ENCODE measurements around the gene MAP3K21. TPM values are rescaled to one million over a fixed set of nuclear protein-coding genes. Genes with fewer than 3 reads are reported as not detected.
A peak's percentile ranks its signal among the peaks of the same experiment; 100 is the strongest.

MAP3K21 gene
- total RNA-seq, 4 donors from 2014 or later = 6.4 to 12.4 (median 9.0) TPM

- Histone ChIP-seq H3K27me3 (no peaks in the 10 kb centered on the region), H3K27ac (no peak overlapping the region), H3K36me3 (no peaks in the 10 kb centered on the region), H3K4me3 (replicated peaks in 1 of 3) (no peak overlapping the region), H3K4me1 (peaks cover 2 to 5% of the 10 kb centered on the region in 2 donors), H3K9me3 (no peaks in the 10 kb centered on the region)
- WGBS, 2 donors = 83 to 88% methylated on average over 6 of the region's 6 CpGs
- intact Hi-C loops (cut with DNase I) = no loop called here
- TF ChIP-seq CTCF (IDR thresholded peaks at IDR 0.05) (no peak), POLR2A (IDR thresholded peaks at IDR 0.05) (no peak)
- DNase-seq = no peak
Observed at GRCh38 chr1:233373226-233373625, 45.7 kb downstream of the MAP3K21 start.

DNA sequence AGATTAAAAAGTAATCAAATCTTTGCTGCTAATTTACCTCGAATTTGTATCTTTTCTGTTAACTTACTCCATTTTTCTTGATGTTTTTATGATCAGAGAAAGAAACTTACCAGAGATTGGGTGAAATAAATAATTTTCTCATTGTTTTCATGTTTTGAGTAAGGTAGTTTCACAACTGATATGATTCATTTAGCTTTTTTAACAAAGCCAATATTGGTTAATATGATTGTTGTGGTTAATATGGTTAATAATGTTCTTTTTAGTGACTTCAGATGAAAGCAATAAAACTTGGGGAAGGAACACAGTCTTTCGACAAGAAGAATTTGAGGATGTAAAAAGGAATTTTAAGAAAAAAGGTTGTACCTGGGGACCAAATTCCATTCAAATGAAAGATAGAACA, 48.1 kb downstream of the MAP3K21 start:
- H3K36me3 ChIP-seq = no peaks in the 10 kb centered on the region
- H3K27me3 ChIP-seq = no peaks in the 10 kb centered on the region
- no peak overlapping the region for H3K27ac ChIP-seq
- no peak overlapping the region for H3K4me3 ChIP-seq (replicated peaks in 1 of 3)
- no peak for TF ChIP-seq CTCF (IDR thresholded peaks at IDR 0.05)
- TF ChIP-seq POLR2A (IDR thresholded peaks at IDR 0.05) = no peak
- no peak for DNase-seq
- intact Hi-C loops (cut with DNase I) = no loop called here
- 85% methylated on average over 2 of the region's 2 CpGs for WGBS, 2 donors
- H3K4me1 ChIP-seq = no peaks in the 10 kb centered on the region
- no peaks in the 10 kb centered on the region for H3K9me3 ChIP-seq

DNA sequence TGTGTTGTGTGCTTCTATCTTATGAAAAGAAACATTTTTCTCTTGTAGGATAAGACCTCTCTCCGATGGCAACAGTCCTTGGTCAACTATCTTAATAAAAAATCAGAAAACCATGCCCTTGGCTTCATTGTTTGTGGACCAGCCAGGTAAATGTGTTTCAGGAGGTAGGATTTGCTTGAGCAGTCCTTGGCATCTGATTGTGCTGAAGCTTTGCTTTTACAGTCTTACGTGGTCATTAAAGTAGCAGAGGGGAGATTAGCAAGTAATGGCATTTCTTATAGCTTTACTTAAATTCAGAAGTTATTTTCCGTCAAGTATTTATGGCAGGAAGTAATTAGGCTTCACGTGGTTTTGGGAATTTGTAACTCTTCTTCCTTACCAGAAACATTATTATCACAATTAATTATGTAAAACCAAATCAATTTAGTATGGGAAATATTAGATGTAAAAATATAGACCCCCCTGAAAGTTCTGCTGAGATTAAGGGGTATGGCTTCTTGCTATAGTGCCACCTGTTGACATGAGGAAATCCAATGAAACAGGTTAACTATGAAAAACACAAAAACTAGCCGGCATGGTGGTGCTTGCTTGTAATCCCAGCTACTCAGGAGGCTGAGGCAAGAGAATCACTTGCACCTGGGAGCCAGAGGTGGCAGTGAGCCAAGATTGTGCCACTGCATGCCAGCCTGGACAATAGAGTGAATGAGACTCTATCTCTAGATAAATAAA, 49.0 kb downstream of the MAP3K21 start:
- intact Hi-C loops (cut with DNase I) = no loop called here
- Histone ChIP-seq H3K4me3 (replicated peaks in 1 of 3) (no peak overlapping the region), H3K4me1 (no peaks in the 10 kb centered on the region), H3K27me3 (no peaks in the 10 kb centered on the region), H3K36me3 (no peaks in the 10 kb centered on the region), H3K9me3 (no peaks in the 10 kb centered on the region), H3K27ac (peak overlapping the region in 1 of 3 donors; percentile 2)
- WGBS, 2 donors = 43% methylated on average over 5 of the region's 5 CpGs
- peak; percentile 17 to 32 for DNase-seq
- no peak for TF ChIP-seq CTCF (IDR thresholded peaks at IDR 0.05)
- no peak for TF ChIP-seq POLR2A (IDR thresholded peaks at IDR 0.05)

GRCh38 chr1:233379869-233380438, 52.4 kb downstream of the MAP3K21 start:
- no peak for DNase-seq
- 87 to 92% methylated on average over 7 of the region's 7 CpGs for WGBS, 2 donors
- Histone ChIP-seq H3K36me3 (peaks cover 0 to 6% of the 10 kb centered on the region in 2 donors), H3K9me3 (no peaks in the 10 kb centered on the region), H3K4me1 (no peaks in the 10 kb centered on the region), H3K4me3 (replicated peaks in 1 of 3) (no peak overlapping the region), H3K27me3 (no peaks in the 10 kb centered on the region), H3K27ac (no peak overlapping the region)
- intact Hi-C loops (cut with DNase I) = no loop called here
- no peak for TF ChIP-seq CTCF (IDR thresholded peaks at IDR 0.05)
- no peak for TF ChIP-seq POLR2A (IDR thresholded peaks at IDR 0.05)

DNA sequence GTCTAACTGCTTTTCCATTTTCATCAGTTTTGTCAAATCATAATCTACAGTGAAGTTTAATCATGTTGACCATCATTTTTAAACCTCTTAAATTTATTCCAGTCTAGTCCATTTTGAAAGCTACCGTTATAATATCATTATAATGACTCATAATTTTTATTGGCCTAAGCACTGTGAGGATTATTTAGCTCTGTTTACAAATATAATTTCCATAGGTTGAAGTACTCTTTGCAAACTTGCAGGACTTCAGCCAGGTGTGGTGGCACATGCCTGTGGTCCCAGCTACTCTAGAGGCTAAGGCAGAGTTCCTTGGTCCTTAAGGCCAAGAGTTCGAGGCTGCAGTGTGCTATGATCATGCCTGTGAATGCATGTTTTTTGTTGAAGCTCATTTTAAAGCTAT, 54.3 kb downstream of the MAP3K21 start:
- H3K4me3 ChIP-seq (replicated peaks in 1 of 3) = no peak overlapping the region
- 89 to 93% methylated on average over 2 of the region's 2 CpGs for WGBS, 2 donors
- no peaks in the 10 kb centered on the region for H3K27me3 ChIP-seq
- H3K9me3 ChIP-seq = no peaks in the 10 kb centered on the region
- H3K4me1 ChIP-seq = no peaks in the 10 kb centered on the region
- no peak for DNase-seq
- H3K27ac ChIP-seq = no peak overlapping the region
- intact Hi-C loops (cut with DNase I) = no loop called here
- H3K36me3 ChIP-seq = peaks cover 0 to 6% of the 10 kb centered on the region in 2 donors
- no peak for TF ChIP-seq POLR2A (IDR thresholded peaks at IDR 0.05)
- TF ChIP-seq CTCF (IDR thresholded peaks at IDR 0.05) = no peak

All from thyroid gland (tissue), 4 donors.